Endothelial cell of umbilical vein (primary cell): Measurements from ENCODE around the gene SLC7A6. TPM values are rescaled to one million over a fixed set of nuclear protein-coding genes. Genes with fewer than 3 reads are reported as not detected.

Source experiments
- BruUV-seq: library from RNA; stranded (reverse); fragments of 400-500 nt; replicated peaks from 2 replicates; lab custom pipeline; 2021; lab: Mats Ljungman, UMichigan
- CTCF ChIA-PET: fragments of 300-600, 350-600 bp; sonication (Branson Sonifier 250); formaldehyde crosslinking; loops from one replicate; lab custom pipeline; 2021; ENCODE audit warnings: antibody characterized with exemption, inconsistent platforms; lab: Charles Lee
- POLR2A ChIA-PET: fragments of 300-600, 350-600 bp; sonication (Branson Sonifier 250); formaldehyde crosslinking; loops from one replicate; lab custom pipeline; 2021; ENCODE audit warnings: antibody characterized with exemption, inconsistent platforms; lab: Charles Lee
- DNase-seq: peaks from one replicate; pipeline ENCODE4 v3.0.0-alpha.2; 2011; ENCODE audit warnings: low read depth, low spot score
- FAIRE-seq: peaks from 2 replicates; lab custom pipeline; 2011; peaks lifted over from hg19 to GRCh38; lab: Jason Lieb, UNC
- H2AFZ ChIP-seq: 2 replicates; pipeline ENCODE4 v1.6.0; 2012; ENCODE audit warnings: low read depth, low read length, control low read depth, inconsistent platforms
- H3K27ac ChIP-seq: 2 replicates; pipeline ENCODE4 v1.5.1; 2011; ENCODE audit warnings: low read depth, mild to moderate bottlenecking, control low read depth, low read length, moderate library complexity; ENCODE audit not compliant: insufficient read depth
- H3K27me3 ChIP-seq, 2 experiments: 2 replicates each; pipeline versions ENCODE4 v1.6.0 to v1.6.1; 2011; ENCODE audit warnings: low read length in 2 of 2, mixed read lengths in 1 of 2; ENCODE audit not compliant: control insufficient read depth in 2 of 2, insufficient read depth in 2 of 2
- H3K36me3 ChIP-seq, 2 experiments: 2 replicates in 1 of 2; 3 replicates in 1 of 2; pipeline ENCODE4 v1.5.1; 2011; ENCODE audit warnings: low read length in 2 of 2, mild to moderate bottlenecking in 1 of 2, moderate library complexity in 1 of 2; ENCODE audit not compliant: control insufficient read depth in 2 of 2, insufficient read depth in 2 of 2; ENCODE audit errors: extremely low read depth in 1 of 2
- H3K4me1 ChIP-seq: 3 replicates; pipeline ENCODE4 v1.5.1; 2011; ENCODE audit warnings: mild to moderate bottlenecking, low read length; ENCODE audit not compliant: control insufficient read depth, insufficient read depth; ENCODE audit errors: extremely low read depth
- H3K4me2 ChIP-seq: 2 replicates; pipeline ENCODE4 v1.6.1; 2011; ENCODE audit warnings: low read length, control low read depth, mixed read lengths; ENCODE audit not compliant: insufficient read depth
- H3K4me3 ChIP-seq, 3 experiments: fragments of 200-600 bp in 1 of 3; sonication (generic), shearing (Covaris generic) in 1 of 3; replicated peaks in 1 of 3; 2 replicates each; pipeline ENCODE4 v1.5.1; 2011 to 2016; ENCODE audit warnings: control low read depth in 3 of 3, low read length in 3 of 3, mild to moderate bottlenecking in 2 of 3, inconsistent platforms in 1 of 3, low read depth in 1 of 3, moderate library complexity in 1 of 3; ENCODE audit not compliant: insufficient read depth in 1 of 3
- H3K79me2 ChIP-seq: 2 replicates; pipeline ENCODE4 v1.6.0; 2012; ENCODE audit warnings: low read length, inconsistent platforms; ENCODE audit not compliant: control insufficient read depth, insufficient read depth
- H3K9ac ChIP-seq: replicated peaks from 2 replicates; pipeline ENCODE3; 2011; ENCODE audit warnings: low read length, control low read depth; ENCODE audit not compliant: insufficient read depth; ENCODE audit errors: extremely low read depth
- H3K9me1 ChIP-seq: replicated peaks from 3 replicates; pipeline ENCODE4 v1.6.0; 2011; ENCODE audit warnings: mild to moderate bottlenecking, low read length; ENCODE audit not compliant: control insufficient read depth, insufficient read depth; ENCODE audit errors: extremely low read depth
- H3K9me3 ChIP-seq: replicated peaks from 2 replicates; pipeline ENCODE4 v1.5.1; 2012; ENCODE audit warnings: low read length, inconsistent platforms; ENCODE audit not compliant: control insufficient read depth, insufficient read depth
- H4K20me1 ChIP-seq: replicated peaks from 2 replicates; pipeline ENCODE3; 2011; ENCODE audit warnings: mild to moderate bottlenecking, low read length; ENCODE audit not compliant: control insufficient read depth, insufficient read depth; ENCODE audit errors: extremely low read depth
- EZH2 ChIP-seq: IDR thresholded peaks from 2 replicates; pipeline ENCODE4 v1.6.1; 2012; ENCODE audit warnings: borderline replicate concordance, low read depth, mild to moderate bottlenecking, moderate library complexity, low read length, inconsistent platforms; ENCODE audit not compliant: severe bottlenecking
- FOS ChIP-seq: IDR thresholded peaks from 2 replicates; pipeline ENCODE4 v1.6.1; 2011; ENCODE audit warnings: mild to moderate bottlenecking, low read length, moderate library complexity, borderline replicate concordance; ENCODE audit not compliant: insufficient read depth
- GATA2 ChIP-seq: IDR thresholded peaks from 2 replicates; pipeline ENCODE4 v1.7.0; 2011; ENCODE audit warnings: low read depth, mild to moderate bottlenecking, moderate library complexity, mixed read lengths, low read length; ENCODE audit not compliant: insufficient read length, insufficient read depth
- JUN ChIP-seq: IDR thresholded peaks from 2 replicates; pipeline ENCODE4 v1.6.1; 2011; ENCODE audit warnings: borderline replicate concordance, low read depth; ENCODE audit not compliant: insufficient read length, insufficient read depth
- MYC ChIP-seq: IDR thresholded peaks from one replicate; pipeline ENCODE4 v1.6.1; 2011; ENCODE audit warnings: mild to moderate bottlenecking, low read depth, low read length
- POLR2A ChIP-seq: IDR thresholded peaks from 2 replicates; pipeline ENCODE4 v1.6.1; 2012; ENCODE audit warnings: low read depth, mild to moderate bottlenecking, control low read depth, low read length
- POLR2AphosphoS5 ChIP-seq: IDR thresholded peaks from 2 replicates; pipeline ENCODE4 v1.6.1; 2012; ENCODE audit warnings: low read depth, mild to moderate bottlenecking, control low read depth, low read length, moderate library complexity; ENCODE audit not compliant: insufficient read depth
- dilution Hi-C: fragments of 300-500 bp; cut with MboI; formaldehyde crosslinking; loops from one replicate; pipeline ENCODE4 v1.15.0; 2019; ENCODE audit warnings: low sequenced_read_pairs; ENCODE audit not compliant: extremely low pct_ligation_motif_present
- intact Hi-C: fragments of 100-400 bp; cut with micrococcal nuclease; formaldehyde crosslinking; loops from one replicate; pipeline ENCODE4 v1.10.0; 2022
- polyA plus RNA-seq, 4 experiments: library from polyadenylated mRNA; depleted of rRNA in 3 of 4; stranded (reverse) in 3 of 4; unstranded in 1 of 4; fragments of >200 nt; gene quantifications; 2 replicates each; pipeline versions ENCODE4 v1.2.1 to v1.2.3, GENCODE V29; 2011 to 2012; ENCODE audit warnings: missing spikeins in 1 of 4
- total RNA-seq: library from RNA; stranded (reverse); gene quantifications from 2 replicates; pipeline ENCODE4 v1.2.3, GENCODE V29; 2021
- TF ChIP-seq, protein P1 (sequence below), 2 donors: IDR thresholded peaks; 1 replicate in 1 of 2; 2 replicates in 1 of 2; pipeline ENCODE4 v1.5.1; 2011; ENCODE audit warnings: low read length in 2 of 2, mild to moderate bottlenecking in 2 of 2, moderate library complexity in 2 of 2, control low read depth in 1 of 2, inconsistent platforms in 1 of 2, low read depth in 1 of 2; ENCODE audit not compliant: insufficient read depth in 1 of 2; ENCODE audit errors: extremely low read depth in 1 of 2
- TF ChIP-seq, protein P2 (sequence below): IDR thresholded peaks from 2 replicates; pipeline ENCODE4 v1.6.1; 2011; ENCODE audit not compliant: insufficient read depth, insufficient read length

Gene SLC7A6
- total and polyA plus RNA-seq, 2 donors (not counting 3 experiments of a cell fraction or from before 2014, with no cell fraction given): 68.0 to 86.5 TPM

DNA sequence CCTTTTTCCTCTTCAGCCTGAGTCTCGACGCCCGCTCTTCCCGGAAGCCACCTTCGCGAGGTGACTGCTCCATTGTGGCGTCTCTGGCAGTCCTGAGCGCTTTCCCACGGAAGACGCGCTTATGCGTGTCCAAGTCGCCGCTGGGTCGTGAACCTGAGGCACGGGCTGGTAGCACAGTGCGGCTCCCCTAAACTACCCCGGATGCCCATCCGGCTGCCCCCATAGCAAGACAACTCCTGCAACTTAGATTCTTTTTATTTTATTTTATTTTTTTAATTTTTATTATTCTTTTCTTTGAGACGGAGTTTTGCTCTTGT is 26.3 kb upstream of the SLC7A6 start:
- no TSS peak for BruUV-seq
- H3K27me3 ChIP-seq: no peaks in the 10 kb centered on the region
- peak overlapping the region; percentile 93 for H3K27ac ChIP-seq
- ChIA-PET POLR2A (interaction anchor here (1.2 to 1.3 kb wide), 2 partner anchors 94 to 153 kb away, joined by 4 to 7 read pairs; partner anchors contain the start of gene NFATC3), CTCF (interaction anchor here (1.4 to 3.4 kb wide), 4 partner anchors 24 to 94 kb away, joined by 3 to 30 read pairs (median 16); partner anchors contain the start of gene SLC7A6)
- peaks cover 13% of the 10 kb centered on the region for H3K4me1 ChIP-seq
- dilution Hi-C loops (no loop called here), intact Hi-C loops (no loop called here)
- no peak for TF ChIP-seq MYC
- TF ChIP-seq FOS: no peak
- TF ChIP-seq EZH2: no peak
- TF ChIP-seq, protein P1, sequence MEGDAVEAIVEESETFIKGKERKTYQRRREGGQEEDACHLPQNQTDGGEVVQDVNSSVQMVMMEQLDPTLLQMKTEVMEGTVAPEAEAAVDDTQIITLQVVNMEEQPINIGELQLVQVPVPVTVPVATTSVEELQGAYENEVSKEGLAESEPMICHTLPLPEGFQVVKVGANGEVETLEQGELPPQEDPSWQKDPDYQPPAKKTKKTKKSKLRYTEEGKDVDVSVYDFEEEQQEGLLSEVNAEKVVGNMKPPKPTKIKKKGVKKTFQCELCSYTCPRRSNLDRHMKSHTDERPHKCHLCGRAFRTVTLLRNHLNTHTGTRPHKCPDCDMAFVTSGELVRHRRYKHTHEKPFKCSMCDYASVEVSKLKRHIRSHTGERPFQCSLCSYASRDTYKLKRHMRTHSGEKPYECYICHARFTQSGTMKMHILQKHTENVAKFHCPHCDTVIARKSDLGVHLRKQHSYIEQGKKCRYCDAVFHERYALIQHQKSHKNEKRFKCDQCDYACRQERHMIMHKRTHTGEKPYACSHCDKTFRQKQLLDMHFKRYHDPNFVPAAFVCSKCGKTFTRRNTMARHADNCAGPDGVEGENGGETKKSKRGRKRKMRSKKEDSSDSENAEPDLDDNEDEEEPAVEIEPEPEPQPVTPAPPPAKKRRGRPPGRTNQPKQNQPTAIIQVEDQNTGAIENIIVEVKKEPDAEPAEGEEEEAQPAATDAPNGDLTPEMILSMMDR (IDR thresholded peaks at IDR 0.05; ENCODE audit: extremely low read depth in 1 of 2, insufficient read depth in 1 of 2, low read depth in 1 of 2, low read length in 2 of 2): no peak
- TF ChIP-seq POLR2A: no peak
- TF ChIP-seq, protein P2, sequence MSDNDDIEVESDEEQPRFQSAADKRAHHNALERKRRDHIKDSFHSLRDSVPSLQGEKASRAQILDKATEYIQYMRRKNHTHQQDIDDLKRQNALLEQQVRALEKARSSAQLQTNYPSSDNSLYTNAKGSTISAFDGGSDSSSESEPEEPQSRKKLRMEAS: no peak
- TF ChIP-seq JUN: no peak
- TF ChIP-seq GATA2: no peak
- no peak for TF ChIP-seq POLR2AphosphoS5
- DNase-seq: no peak
- no peaks in the 10 kb centered on the region for H3K79me2 ChIP-seq
- FAIRE-seq: no peak
- no peaks in the 10 kb centered on the region for H4K20me1 ChIP-seq
- peak overlapping the region; percentile 66 for H3K4me2 ChIP-seq
- H3K4me3 ChIP-seq: peak overlapping the region in 2 of 3 experiments; percentile 42 to 43
- no peaks in the 10 kb centered on the region for H3K9me3 ChIP-seq
- H3K36me3 ChIP-seq: no peaks in the 10 kb centered on the region
- no peaks in the 10 kb centered on the region for H3K9me1 ChIP-seq
- H3K9ac ChIP-seq: peak overlapping the region; percentile 89
- H2AFZ ChIP-seq: peak overlapping the region; percentile 63
